OCI-LY3 (cell line): Measurements from ENCODE around the gene KIR2DL3.
"Not testable (repeated sequence)": the region's sequence is repeated elsewhere in the genome, so short reads cannot be mapped to it uniquely, and the experiment has no call there.

ENCODE experiments used
- EZH2phosphoT487 ChIP-seq: fragments of 200-600 bp; shearing (Covaris generic); IDR thresholded peaks from 2 replicates; pipeline ENCODE4 v1.6.1; 2018; ENCODE audit warnings: antibody characterized with exemption, mixed run types, low read depth
- TF ChIP-seq, protein P1 (sequence below): fragments of 200-600, 300-600 bp; sonication (generic); IDR thresholded peaks from 2 replicates; pipeline ENCODE4 v1.5.1; 2014; ENCODE audit warnings: antibody characterized with exemption, low read length, low read depth

DNA sequence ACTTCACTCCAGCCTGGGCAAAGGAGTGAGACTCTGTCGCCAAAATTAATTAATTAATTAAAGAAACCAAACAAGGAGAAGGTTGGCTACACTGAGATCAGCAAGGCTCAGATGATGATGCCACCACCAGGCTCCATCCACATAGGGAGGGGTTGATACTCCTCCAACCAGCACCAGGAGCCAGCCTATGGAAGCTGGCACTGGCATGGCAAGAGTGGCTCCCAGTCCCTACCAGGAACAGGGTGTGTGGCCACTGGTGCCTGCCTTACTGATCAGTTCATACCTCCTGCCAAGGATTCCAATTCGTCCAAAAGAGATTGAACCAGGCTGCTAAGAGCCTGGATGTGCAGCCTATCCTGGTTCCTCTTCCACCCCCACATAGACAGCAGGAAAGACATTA lies 34.4 kb downstream of the KIR2DL3 start:
- TF ChIP-seq, protein P1, sequence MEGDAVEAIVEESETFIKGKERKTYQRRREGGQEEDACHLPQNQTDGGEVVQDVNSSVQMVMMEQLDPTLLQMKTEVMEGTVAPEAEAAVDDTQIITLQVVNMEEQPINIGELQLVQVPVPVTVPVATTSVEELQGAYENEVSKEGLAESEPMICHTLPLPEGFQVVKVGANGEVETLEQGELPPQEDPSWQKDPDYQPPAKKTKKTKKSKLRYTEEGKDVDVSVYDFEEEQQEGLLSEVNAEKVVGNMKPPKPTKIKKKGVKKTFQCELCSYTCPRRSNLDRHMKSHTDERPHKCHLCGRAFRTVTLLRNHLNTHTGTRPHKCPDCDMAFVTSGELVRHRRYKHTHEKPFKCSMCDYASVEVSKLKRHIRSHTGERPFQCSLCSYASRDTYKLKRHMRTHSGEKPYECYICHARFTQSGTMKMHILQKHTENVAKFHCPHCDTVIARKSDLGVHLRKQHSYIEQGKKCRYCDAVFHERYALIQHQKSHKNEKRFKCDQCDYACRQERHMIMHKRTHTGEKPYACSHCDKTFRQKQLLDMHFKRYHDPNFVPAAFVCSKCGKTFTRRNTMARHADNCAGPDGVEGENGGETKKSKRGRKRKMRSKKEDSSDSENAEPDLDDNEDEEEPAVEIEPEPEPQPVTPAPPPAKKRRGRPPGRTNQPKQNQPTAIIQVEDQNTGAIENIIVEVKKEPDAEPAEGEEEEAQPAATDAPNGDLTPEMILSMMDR, result not testable (repeated sequence)
- not testable (repeated sequence) for TF ChIP-seq EZH2phosphoT487
